Measurements from ENCODE around the gene CLCN1.
"Not testable (repeated sequence)": the region's sequence is repeated elsewhere in the genome, so short reads cannot be mapped to it uniquely, and the experiment has no call there.

Gene CLCN1

GRCh38 chr7:143385891-143386781, 70.2 kb downstream of the CLCN1 start:
- DNase-seq (ENCODE audit: low read depth): no peak

GRCh38 chr7:143387156-143387975, 71.5 kb downstream of the CLCN1 start:
- DNase-seq (ENCODE audit: low read depth): no peak

- no peak for DNase-seq (ENCODE audit: low read depth)
These were observed 72.1 kb downstream of the CLCN1 start for GRCh38 chr7:143388051-143388450.

- DNase-seq (ENCODE audit: low read depth): no peak
These were observed 72.7 kb downstream of the CLCN1 start for GRCh38 chr7:143388491-143389101.

- no peak for DNase-seq (ENCODE audit: low read depth)
These were observed 73.6 kb downstream of the CLCN1 start for GRCh38 chr7:143389316-143390103.

- no peak for DNase-seq (ENCODE audit: low read depth)
These were observed 74.3 kb downstream of the CLCN1 start for GRCh38 chr7:143390104-143390772.

GRCh38 chr7:143390773-143391317, 74.9 kb downstream of the CLCN1 start:
- DNase-seq (ENCODE audit: low read depth): no peak

- no peak for DNase-seq (ENCODE audit: low read depth)
These were observed 75.8 kb downstream of the CLCN1 start for GRCh38 chr7:143391462-143392404.

GRCh38 chr7:143392427-143392826, 76.5 kb downstream of the CLCN1 start:
- not testable (repeated sequence) for DNase-seq (ENCODE audit: low read depth)

- DNase-seq (ENCODE audit: low read depth): no peak
These were observed 77.0 kb downstream of the CLCN1 start for GRCh38 chr7:143392875-143393266.

GRCh38 chr7:143393267-143394041, 77.5 kb downstream of the CLCN1 start:
- no peak for DNase-seq (ENCODE audit: low read depth)

GRCh38 chr7:143394068-143394467, 78.2 kb downstream of the CLCN1 start:
- no peak for DNase-seq (ENCODE audit: low read depth)

GRCh38 chr7:143394777-143395176, 78.9 kb downstream of the CLCN1 start:
- no peak for DNase-seq (ENCODE audit: low read depth)

- no peak for DNase-seq (ENCODE audit: low read depth)
These were observed 79.6 kb downstream of the CLCN1 start for GRCh38 chr7:143395187-143396149.

GRCh38 chr7:143396182-143396581, 80.3 kb downstream of the CLCN1 start:
- no peak for DNase-seq (ENCODE audit: low read depth)

GRCh38 chr7:143396625-143397556, 81.0 kb downstream of the CLCN1 start:
- DNase-seq (ENCODE audit: low read depth): no peak
